ENCODE results near the gene GALNTL6. TPM values are rescaled to one million over a fixed set of nuclear protein-coding genes. Genes with fewer than 3 reads are reported as not detected.

GALNTL6 gene
- total and polyA plus RNA-seq, 9 of the 15 experiments (the other 6 are each of a cell fraction or from before 2014, with no cell fraction given), result 0.18 to 0.50 (median 0.29) TPM

DNA sequence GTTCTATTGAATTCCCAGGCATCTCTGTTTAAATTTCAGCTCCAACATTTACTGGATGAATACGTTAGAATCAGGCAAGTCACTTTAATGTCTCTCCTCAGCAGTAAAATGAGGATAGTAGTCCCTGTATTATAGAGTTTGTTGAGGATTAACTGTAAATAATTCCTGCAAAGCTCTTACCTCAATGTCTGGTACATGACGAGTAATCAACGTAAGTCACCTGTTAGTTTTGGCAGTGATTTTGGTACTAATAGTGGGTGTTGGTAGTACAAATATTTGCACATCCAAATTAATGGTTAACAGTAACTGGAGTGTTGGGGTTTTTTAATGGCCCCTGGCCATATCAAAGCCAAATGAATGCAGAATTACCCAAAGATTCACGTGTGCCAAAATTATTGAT is 1165.6 kb downstream of the GALNTL6 start:
- BruUV-seq (replicated peaks), result no TSS peak
- Histone ChIP-seq H4K20me1 (replicated peaks; ENCODE audit: control insufficient read depth, insufficient read depth, low read length) (no peaks in the 10 kb centered on the region), H3K27me3 (ENCODE audit: control insufficient read depth in 2 of 2, insufficient read depth in 2 of 2, low read length in 2 of 2) (peaks cover 3 to 13% of the 10 kb centered on the region in 2 experiments; a peak in 3 of 5 replicates), H3K36me3 (ENCODE audit: control insufficient read depth, insufficient read depth, low read length) (no peaks in the 10 kb centered on the region), H3K9me1 (ENCODE audit: control insufficient read depth, insufficient read depth, low read length) (no peaks in the 10 kb centered on the region), H3K4me1 (replicated peaks in 1 of 2; ENCODE audit: control insufficient read depth in 2 of 2, insufficient read depth in 2 of 2, low read length in 2 of 2) (peaks cover 0 to 6% of the 10 kb centered on the region in 2 experiments; a peak in 2 of 5 replicates), H3K9ac (ENCODE audit: insufficient read depth in 1 of 2, low read depth in 2 of 2, low read length in 2 of 2) (no peak overlapping the region), H3K27ac (ENCODE audit: extremely low read depth, low read depth, low read length) (no peak overlapping the region), H3K9me3 (replicated peaks; ENCODE audit: control insufficient read depth, insufficient read depth, low read depth, low read length) (no peaks in the 10 kb centered on the region), H3K4me3 (no peak overlapping the region), H3K79me2 (ENCODE audit: control insufficient read depth, insufficient read depth, low read length) (no peaks in the 10 kb centered on the region), H2AFZ (ENCODE audit: low read depth, low read length) (no peak overlapping the region), H3K4me2 (ENCODE audit: insufficient read depth, low read length) (no peak overlapping the region)
- POLR2A ChIA-PET, result interaction anchor here (2.0 kb wide), 1 partner anchor 14 kb away, joined by 5 read pairs; no protein-coding TSS in a partner anchor
- CTCF ChIA-PET (ENCODE audit: low intra/inter-chr PET ratio), result no interaction called here
- intact Hi-C loops (cut with micrococcal nuclease) (no loop called here), in situ Hi-C loops (cut with MboI) (no loop called here)
- no peak for ATAC-seq
- 6% methylated on average over 4 of the region's 4 CpGs for WGBS (ENCODE audit: insufficient coverage, low coverage, missing lambda C conversion rate)
- TF ChIP-seq ATF1 (CRISPR knock-in tag; IDR thresholded peaks at IDR 0.05), result no peak
- TF ChIP-seq ATF1 (tag; IDR thresholded peaks at IDR 0.05), result no peak
- TF ChIP-seq HOXB6 (CRISPR knock-in tag; IDR thresholded peaks at IDR 0.05; ENCODE audit: borderline replicate concordance), result no peak
- no peak for TF ChIP-seq PHF8 (IDR thresholded peaks at IDR 0.05; ENCODE audit: borderline replicate concordance, low read length)
- TF ChIP-seq RBFOX2 (IDR thresholded peaks at IDR 0.05; ENCODE audit: low read depth, low read length), result no peak
- no peak for TF ChIP-seq TEAD1 (CRISPR knock-in tag; IDR thresholded peaks at IDR 0.05)
- TF ChIP-seq, protein P1, sequence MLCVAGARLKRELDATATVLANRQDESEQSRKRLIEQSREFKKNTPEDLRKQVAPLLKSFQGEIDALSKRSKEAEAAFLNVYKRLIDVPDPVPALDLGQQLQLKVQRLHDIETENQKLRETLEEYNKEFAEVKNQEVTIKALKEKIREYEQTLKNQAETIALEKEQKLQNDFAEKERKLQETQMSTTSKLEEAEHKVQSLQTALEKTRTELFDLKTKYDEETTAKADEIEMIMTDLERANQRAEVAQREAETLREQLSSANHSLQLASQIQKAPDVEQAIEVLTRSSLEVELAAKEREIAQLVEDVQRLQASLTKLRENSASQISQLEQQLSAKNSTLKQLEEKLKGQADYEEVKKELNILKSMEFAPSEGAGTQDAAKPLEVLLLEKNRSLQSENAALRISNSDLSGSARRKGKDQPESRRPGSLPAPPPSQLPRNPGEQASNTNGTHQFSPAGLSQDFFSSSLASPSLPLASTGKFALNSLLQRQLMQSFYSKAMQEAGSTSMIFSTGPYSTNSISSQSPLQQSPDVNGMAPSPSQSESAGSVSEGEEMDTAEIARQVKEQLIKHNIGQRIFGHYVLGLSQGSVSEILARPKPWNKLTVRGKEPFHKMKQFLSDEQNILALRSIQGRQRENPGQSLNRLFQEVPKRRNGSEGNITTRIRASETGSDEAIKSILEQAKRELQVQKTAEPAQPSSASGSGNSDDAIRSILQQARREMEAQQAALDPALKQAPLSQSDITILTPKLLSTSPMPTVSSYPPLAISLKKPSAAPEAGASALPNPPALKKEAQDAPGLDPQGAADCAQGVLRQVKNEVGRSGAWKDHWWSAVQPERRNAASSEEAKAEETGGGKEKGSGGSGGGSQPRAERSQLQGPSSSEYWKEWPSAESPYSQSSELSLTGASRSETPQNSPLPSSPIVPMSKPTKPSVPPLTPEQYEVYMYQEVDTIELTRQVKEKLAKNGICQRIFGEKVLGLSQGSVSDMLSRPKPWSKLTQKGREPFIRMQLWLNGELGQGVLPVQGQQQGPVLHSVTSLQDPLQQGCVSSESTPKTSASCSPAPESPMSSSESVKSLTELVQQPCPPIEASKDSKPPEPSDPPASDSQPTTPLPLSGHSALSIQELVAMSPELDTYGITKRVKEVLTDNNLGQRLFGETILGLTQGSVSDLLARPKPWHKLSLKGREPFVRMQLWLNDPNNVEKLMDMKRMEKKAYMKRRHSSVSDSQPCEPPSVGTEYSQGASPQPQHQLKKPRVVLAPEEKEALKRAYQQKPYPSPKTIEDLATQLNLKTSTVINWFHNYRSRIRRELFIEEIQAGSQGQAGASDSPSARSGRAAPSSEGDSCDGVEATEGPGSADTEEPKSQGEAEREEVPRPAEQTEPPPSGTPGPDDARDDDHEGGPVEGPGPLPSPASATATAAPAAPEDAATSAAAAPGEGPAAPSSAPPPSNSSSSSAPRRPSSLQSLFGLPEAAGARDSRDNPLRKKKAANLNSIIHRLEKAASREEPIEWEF (CRISPR knock-in tag; IDR thresholded peaks at IDR 0.05), result no peak
- no peak for TF ChIP-seq HNRNPK (IDR thresholded peaks at IDR 0.05; ENCODE audit: low read depth, low read length, poor library complexity, severe bottlenecking)
- TF ChIP-seq, protein P2, sequence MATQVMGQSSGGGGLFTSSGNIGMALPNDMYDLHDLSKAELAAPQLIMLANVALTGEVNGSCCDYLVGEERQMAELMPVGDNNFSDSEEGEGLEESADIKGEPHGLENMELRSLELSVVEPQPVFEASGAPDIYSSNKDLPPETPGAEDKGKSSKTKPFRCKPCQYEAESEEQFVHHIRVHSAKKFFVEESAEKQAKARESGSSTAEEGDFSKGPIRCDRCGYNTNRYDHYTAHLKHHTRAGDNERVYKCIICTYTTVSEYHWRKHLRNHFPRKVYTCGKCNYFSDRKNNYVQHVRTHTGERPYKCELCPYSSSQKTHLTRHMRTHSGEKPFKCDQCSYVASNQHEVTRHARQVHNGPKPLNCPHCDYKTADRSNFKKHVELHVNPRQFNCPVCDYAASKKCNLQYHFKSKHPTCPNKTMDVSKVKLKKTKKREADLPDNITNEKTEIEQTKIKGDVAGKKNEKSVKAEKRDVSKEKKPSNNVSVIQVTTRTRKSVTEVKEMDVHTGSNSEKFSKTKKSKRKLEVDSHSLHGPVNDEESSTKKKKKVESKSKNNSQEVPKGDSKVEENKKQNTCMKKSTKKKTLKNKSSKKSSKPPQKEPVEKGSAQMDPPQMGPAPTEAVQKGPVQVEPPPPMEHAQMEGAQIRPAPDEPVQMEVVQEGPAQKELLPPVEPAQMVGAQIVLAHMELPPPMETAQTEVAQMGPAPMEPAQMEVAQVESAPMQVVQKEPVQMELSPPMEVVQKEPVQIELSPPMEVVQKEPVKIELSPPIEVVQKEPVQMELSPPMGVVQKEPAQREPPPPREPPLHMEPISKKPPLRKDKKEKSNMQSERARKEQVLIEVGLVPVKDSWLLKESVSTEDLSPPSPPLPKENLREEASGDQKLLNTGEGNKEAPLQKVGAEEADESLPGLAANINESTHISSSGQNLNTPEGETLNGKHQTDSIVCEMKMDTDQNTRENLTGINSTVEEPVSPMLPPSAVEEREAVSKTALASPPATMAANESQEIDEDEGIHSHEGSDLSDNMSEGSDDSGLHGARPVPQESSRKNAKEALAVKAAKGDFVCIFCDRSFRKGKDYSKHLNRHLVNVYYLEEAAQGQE (IDR thresholded peaks at IDR 0.05; ENCODE audit: borderline replicate concordance), result no peak
- TF ChIP-seq, protein P2 (CRISPR knock-in tag; IDR thresholded peaks at IDR 0.05; ENCODE audit: low read depth), result no peak
- no peak for DNase-seq (ENCODE audit: extremely low read depth in 1 of 4, low spot score in 3 of 4)
- no peak for FAIRE-seq

All from K562 (cell line).